Measurements from ENCODE around the gene ADM.

The ADM gene

DNA sequence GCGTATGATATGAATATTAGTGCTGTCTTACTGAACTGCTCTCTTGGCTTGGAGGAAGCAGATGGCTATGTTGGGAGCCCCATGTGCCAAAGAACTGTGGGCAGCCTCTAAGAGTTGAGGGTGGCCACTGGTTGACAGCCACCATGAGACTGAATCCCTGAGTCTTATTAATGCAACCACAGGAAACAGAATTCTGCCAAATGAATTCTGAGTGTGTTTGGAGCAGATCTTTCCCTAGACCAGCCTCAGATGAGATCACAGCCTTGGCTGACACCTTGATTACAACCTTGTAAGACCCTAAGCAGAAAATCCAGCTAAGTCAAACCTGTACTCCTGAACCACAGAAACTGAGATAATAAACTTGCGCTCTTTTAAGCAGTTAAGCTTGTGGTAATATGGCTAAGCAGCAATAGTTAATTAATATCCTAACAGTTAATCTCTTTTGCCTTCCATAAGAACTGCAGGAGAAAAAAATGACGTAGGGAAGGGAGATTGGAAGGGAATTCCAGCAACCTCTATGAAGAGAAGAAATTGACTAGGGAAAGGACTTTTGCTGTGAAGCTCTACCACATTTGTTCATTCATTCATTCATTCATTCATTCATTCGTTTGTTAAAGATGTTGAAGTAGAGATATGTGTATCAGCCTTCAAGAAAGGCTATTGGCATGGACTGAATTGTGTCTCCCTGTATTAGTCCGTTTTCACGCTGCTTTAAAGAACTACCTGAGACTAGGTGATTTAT, 26.8 kb downstream of the ADM start:
- Histone ChIP-seq H2AFZ (ENCODE audit: low read depth) (no peak overlapping the region), H3K4me1 (ENCODE audit: low read depth, poor library complexity, severe bottlenecking) (no peaks in the 10 kb centered on the region), H3K4me3 (IDR thresholded peaks at IDR 0.05; ENCODE audit: insufficient read depth, low read depth, low read length) (no peak overlapping the region), H3K27ac (no peak overlapping the region), H3K9ac (no peak overlapping the region), H3K36me3 (ENCODE audit: insufficient read depth) (no peaks in the 10 kb centered on the region), H3K4me2 (no peak overlapping the region), H3K27me3 (ENCODE audit: insufficient read depth, low read depth) (no peaks in the 10 kb centered on the region), H4K20me1 (ENCODE audit: insufficient read depth) (no peaks in the 10 kb centered on the region), H3K79me2 (ENCODE audit: insufficient read depth, low read depth) (no peaks in the 10 kb centered on the region)
- TF ChIP-seq CTCF (conservative IDR thresholded peaks at IDR 0.05; ENCODE audit: low read depth, low read length), result no peak

DNA sequence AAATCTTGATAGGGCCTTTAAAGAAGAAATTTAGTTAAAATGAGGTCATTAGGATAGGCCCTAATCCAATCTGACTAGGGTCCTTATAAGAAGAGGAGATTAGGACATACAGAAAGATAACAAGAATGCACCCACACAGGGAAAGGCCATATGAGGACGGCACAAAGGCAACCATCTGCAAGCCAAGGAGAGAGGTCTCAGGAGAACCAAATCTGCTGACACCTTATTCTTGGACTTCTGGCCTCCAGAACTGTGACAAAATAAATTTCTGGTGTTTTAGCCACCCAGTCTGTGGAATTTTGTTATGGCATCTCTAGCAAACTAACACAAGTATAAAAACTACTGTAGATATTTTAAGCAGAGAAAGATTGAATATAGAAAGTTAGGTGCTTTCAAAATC, 28.6 kb downstream of the ADM start:
- Histone ChIP-seq H3K79me2 (ENCODE audit: insufficient read depth, low read depth) (no peaks in the 10 kb centered on the region), H2AFZ (ENCODE audit: low read depth) (no peak overlapping the region), H3K4me2 (no peak overlapping the region), H3K27ac (no peak overlapping the region), H3K36me3 (ENCODE audit: insufficient read depth) (no peaks in the 10 kb centered on the region), H3K9ac (no peak overlapping the region), H3K27me3 (ENCODE audit: insufficient read depth, low read depth) (no peaks in the 10 kb centered on the region), H3K4me1 (ENCODE audit: low read depth, poor library complexity, severe bottlenecking) (no peaks in the 10 kb centered on the region), H3K4me3 (IDR thresholded peaks at IDR 0.05; ENCODE audit: insufficient read depth, low read depth, low read length) (no peak overlapping the region), H4K20me1 (ENCODE audit: insufficient read depth) (no peaks in the 10 kb centered on the region)
- TF ChIP-seq CTCF (conservative IDR thresholded peaks at IDR 0.05; ENCODE audit: low read depth, low read length), result no peak

DNA sequence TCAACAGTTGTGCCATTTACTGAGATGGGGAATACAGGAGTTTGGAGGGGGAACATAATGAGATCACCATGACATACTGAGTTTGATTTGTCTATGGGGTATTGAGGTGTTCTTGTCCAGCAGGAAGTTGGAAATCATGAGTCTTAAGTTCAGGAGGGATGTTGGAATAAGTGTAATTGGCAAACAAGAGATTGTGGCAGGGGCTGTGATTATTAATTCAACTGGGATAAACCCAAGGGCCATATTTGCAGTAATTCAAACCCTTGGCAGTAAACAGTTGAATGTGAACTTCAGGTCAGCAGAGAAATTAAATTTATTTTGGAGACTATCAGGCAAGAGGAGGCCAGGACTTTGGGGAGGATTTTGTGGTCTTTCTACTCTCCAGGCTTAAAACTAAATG, 33.4 kb downstream of the ADM start:
- no peak for TF ChIP-seq CTCF (conservative IDR thresholded peaks at IDR 0.05; ENCODE audit: low read depth, low read length)
- no peaks in the 10 kb centered on the region for H4K20me1 ChIP-seq (ENCODE audit: insufficient read depth)
- H3K4me2 ChIP-seq, result no peak overlapping the region
- no peaks in the 10 kb centered on the region for H3K79me2 ChIP-seq (ENCODE audit: insufficient read depth, low read depth)
- H2AFZ ChIP-seq (ENCODE audit: low read depth), result no peak overlapping the region
- no peaks in the 10 kb centered on the region for H3K27me3 ChIP-seq (ENCODE audit: insufficient read depth, low read depth)
- H3K27ac ChIP-seq, result no peak overlapping the region
- no peak overlapping the region for H3K9ac ChIP-seq
- H3K4me3 ChIP-seq (IDR thresholded peaks at IDR 0.05; ENCODE audit: insufficient read depth, low read depth, low read length), result no peak overlapping the region
- no peaks in the 10 kb centered on the region for H3K4me1 ChIP-seq (ENCODE audit: low read depth, poor library complexity, severe bottlenecking)
- H3K36me3 ChIP-seq (ENCODE audit: insufficient read depth), result no peaks in the 10 kb centered on the region

GRCh38 chr11:10348650-10349280, 43.9 kb downstream of the ADM start:
- Histone ChIP-seq H4K20me1 (ENCODE audit: insufficient read depth) (no peaks in the 10 kb centered on the region), H3K9ac (no peak overlapping the region), H3K4me3 (IDR thresholded peaks at IDR 0.05; ENCODE audit: insufficient read depth, low read depth, low read length) (no peak overlapping the region), H2AFZ (ENCODE audit: low read depth) (no peak overlapping the region), H3K79me2 (ENCODE audit: insufficient read depth, low read depth) (no peaks in the 10 kb centered on the region), H3K36me3 (ENCODE audit: insufficient read depth) (no peaks in the 10 kb centered on the region), H3K27me3 (ENCODE audit: insufficient read depth, low read depth) (no peaks in the 10 kb centered on the region), H3K27ac (no peak overlapping the region), H3K4me1 (ENCODE audit: low read depth, poor library complexity, severe bottlenecking) (no peaks in the 10 kb centered on the region), H3K4me2 (no peak overlapping the region)
- no peak for TF ChIP-seq CTCF (conservative IDR thresholded peaks at IDR 0.05; ENCODE audit: low read depth, low read length)

All from KMS-11 (cell line).